ENCODE results near the gene HERPUD1. TPM values are rescaled to one million over a fixed set of nuclear protein-coding genes. Genes with fewer than 3 reads are reported as not detected.
"Not testable (repeated sequence)": the region's sequence is repeated elsewhere in the genome, so short reads cannot be mapped to it uniquely, and the experiment has no call there.

HERPUD1 gene
- total and polyA plus RNA-seq, 9 of the 15 experiments (the other 6 are each of a cell fraction or from before 2014, with no cell fraction given) = 14.2 to 60.7 (median 37.4) TPM

GRCh38 chr16:56986361-56986760 is 54.4 kb downstream of the HERPUD1 start (continued):
- TF ChIP-seq SMARCE1 (IDR thresholded peaks at IDR 0.05) (no peak), HMG20A (CRISPR knock-in tag; conservative IDR thresholded peaks at IDR 0.05) (no peak), TBL1XR1 (IDR thresholded peaks at IDR 0.05; ENCODE audit: low read length in 2 of 2) (no peak)
- TF ChIP-seq, protein P1, sequence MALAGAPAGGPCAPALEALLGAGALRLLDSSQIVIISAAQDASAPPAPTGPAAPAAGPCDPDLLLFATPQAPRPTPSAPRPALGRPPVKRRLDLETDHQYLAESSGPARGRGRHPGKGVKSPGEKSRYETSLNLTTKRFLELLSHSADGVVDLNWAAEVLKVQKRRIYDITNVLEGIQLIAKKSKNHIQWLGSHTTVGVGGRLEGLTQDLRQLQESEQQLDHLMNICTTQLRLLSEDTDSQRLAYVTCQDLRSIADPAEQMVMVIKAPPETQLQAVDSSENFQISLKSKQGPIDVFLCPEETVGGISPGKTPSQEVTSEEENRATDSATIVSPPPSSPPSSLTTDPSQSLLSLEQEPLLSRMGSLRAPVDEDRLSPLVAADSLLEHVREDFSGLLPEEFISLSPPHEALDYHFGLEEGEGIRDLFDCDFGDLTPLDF (CRISPR knock-in tag; IDR thresholded peaks at IDR 0.05) = no peak

- POLR2A ChIA-PET = not testable (repeated sequence)
These were observed 55.0 kb downstream of the HERPUD1 start for GRCh38 chr16:56986908-56987307.

More at GRCh38 chr16:56986908-56987307, 55.0 kb downstream of the HERPUD1 start:
- BruUV-seq (replicated peaks); ATAC-seq; H2AFZ ChIP-seq (ENCODE audit: low read depth, low read length); FAIRE-seq; DNase-seq (ENCODE audit: extremely low read depth in 1 of 4, low spot score in 3 of 4); H3K36me3 ChIP-seq (ENCODE audit: control insufficient read depth, insufficient read depth, low read length); H3K4me3 ChIP-seq; H3K9ac ChIP-seq (ENCODE audit: insufficient read depth in 1 of 2, low read depth in 2 of 2, low read length in 2 of 2); H3K27ac ChIP-seq (ENCODE audit: extremely low read depth, low read depth, low read length); CTCF ChIA-PET (ENCODE audit: low intra/inter-chr PET ratio); H3K4me2 ChIP-seq (ENCODE audit: insufficient read depth, low read length); H3K9me3 ChIP-seq (replicated peaks; ENCODE audit: control insufficient read depth, insufficient read depth, low read depth, low read length); in situ Hi-C loops (cut with MboI); H3K79me2 ChIP-seq (ENCODE audit: control insufficient read depth, insufficient read depth, low read length); intact Hi-C loops (cut with micrococcal nuclease); H4K20me1 ChIP-seq (replicated peaks; ENCODE audit: control insufficient read depth, insufficient read depth, low read length); H3K9me1 ChIP-seq (ENCODE audit: control insufficient read depth, insufficient read depth, low read length): not testable (repeated sequence)
- H3K4me1 ChIP-seq (replicated peaks in 1 of 2; ENCODE audit: control insufficient read depth in 2 of 2, insufficient read depth in 2 of 2, low read length in 2 of 2) = peaks cover 0 to 13% of the 10 kb centered on the region in 2 experiments; a peak in 3 of 5 replicates
- peaks cover 35 to 75% of the 10 kb centered on the region in 2 experiments for H3K27me3 ChIP-seq (ENCODE audit: control insufficient read depth in 2 of 2, insufficient read depth in 2 of 2, low read length in 2 of 2)
- WGBS (ENCODE audit: insufficient coverage, low coverage, missing lambda C conversion rate) = 6% methylated on average over 4 of the region's 4 CpGs
